Measurements from ENCODE around the gene ADAM15. TPM values are rescaled to one million over a fixed set of nuclear protein-coding genes. Genes with fewer than 3 reads are reported as not detected.

The ADAM15 gene
- total and polyA plus RNA-seq, 2 experiments from 2014 or later: 19.5 to 25.2 TPM

DNA sequence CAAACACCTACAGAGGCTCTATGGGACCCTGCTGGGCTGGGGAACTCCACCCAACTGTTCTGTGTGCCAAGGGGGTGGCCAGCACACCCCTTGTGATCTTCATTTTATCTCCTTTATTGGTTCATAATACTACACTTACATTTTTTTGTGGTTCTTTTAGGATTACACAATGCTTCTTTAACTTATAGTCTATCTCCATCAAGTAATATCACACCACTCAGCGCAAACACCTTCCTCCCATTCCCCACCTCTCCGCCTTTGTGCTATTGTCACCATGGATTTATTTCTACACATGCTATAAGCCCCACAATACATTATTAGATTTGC, 43.5 kb downstream of the ADAM15 start:
- DNase-seq (ENCODE audit: low read depth in 1 of 2, low spot score in 1 of 2): no peak
- H3K36me3 ChIP-seq: no peaks in the 10 kb centered on the region

DNA sequence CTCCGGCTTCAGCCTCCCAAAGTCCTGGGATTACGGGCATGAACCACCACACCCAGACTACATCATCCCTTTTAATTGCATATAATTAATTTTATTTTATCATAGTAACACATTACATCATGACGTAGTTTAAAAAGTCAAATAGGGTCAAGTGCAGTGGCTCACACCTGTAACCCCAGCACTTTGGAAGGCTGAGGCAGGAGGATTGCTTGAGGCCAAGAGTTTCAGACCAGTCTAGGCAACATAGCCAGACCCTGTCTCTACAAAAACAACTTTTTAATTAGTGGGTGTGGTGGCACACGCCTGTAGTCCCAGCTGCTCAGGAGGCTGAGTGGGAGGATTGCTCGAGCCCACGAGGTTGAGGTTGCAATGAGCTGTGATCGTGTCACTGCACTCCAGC, 48.2 kb downstream of the ADAM15 start:
- Histone ChIP-seq H3K27me3 (no peaks in the 10 kb centered on the region), H3K27ac (no peak overlapping the region), H3K4me1 (ENCODE audit: low read depth) (peaks cover 7% of the 10 kb centered on the region), H3K9me3 (ENCODE audit: low read depth) (no peaks in the 10 kb centered on the region), H3K36me3 (no peaks in the 10 kb centered on the region), H3K4me3 (no peak overlapping the region)
- TF ChIP-seq CTCF (IDR thresholded peaks at IDR 0.05; ENCODE audit: low read depth, low read length): no peak
- no peak for DNase-seq (ENCODE audit: low read depth in 1 of 2, low spot score in 1 of 2)

More for the DNA sequence above, 43.5 kb downstream of the ADAM15 start:
- Histone ChIP-seq H3K4me3 (no peak overlapping the region), H3K4me1 (ENCODE audit: low read depth) (peaks cover 14% of the 10 kb centered on the region), H3K9me3 (ENCODE audit: low read depth) (no peaks in the 10 kb centered on the region), H3K27ac (peak overlapping the region; percentile 84), H3K27me3 (no peaks in the 10 kb centered on the region)
- TF ChIP-seq CTCF (IDR thresholded peaks at IDR 0.05; ENCODE audit: low read depth, low read length): no peak

- H3K36me3 ChIP-seq: no peaks in the 10 kb centered on the region
- no peak overlapping the region for H3K27ac ChIP-seq
- no peaks in the 10 kb centered on the region for H3K9me3 ChIP-seq (ENCODE audit: low read depth)
- no peak for DNase-seq (ENCODE audit: low read depth in 1 of 2, low spot score in 1 of 2)
- no peak for TF ChIP-seq CTCF (IDR thresholded peaks at IDR 0.05; ENCODE audit: low read depth, low read length)
- H3K4me3 ChIP-seq: no peak overlapping the region
- H3K27me3 ChIP-seq: peaks cover 9% of the 10 kb centered on the region
- no peaks in the 10 kb centered on the region for H3K4me1 ChIP-seq (ENCODE audit: low read depth)
These were observed 52.2 kb downstream of the ADAM15 start for GRCh38 chr1:155103325-155103724.

DNA sequence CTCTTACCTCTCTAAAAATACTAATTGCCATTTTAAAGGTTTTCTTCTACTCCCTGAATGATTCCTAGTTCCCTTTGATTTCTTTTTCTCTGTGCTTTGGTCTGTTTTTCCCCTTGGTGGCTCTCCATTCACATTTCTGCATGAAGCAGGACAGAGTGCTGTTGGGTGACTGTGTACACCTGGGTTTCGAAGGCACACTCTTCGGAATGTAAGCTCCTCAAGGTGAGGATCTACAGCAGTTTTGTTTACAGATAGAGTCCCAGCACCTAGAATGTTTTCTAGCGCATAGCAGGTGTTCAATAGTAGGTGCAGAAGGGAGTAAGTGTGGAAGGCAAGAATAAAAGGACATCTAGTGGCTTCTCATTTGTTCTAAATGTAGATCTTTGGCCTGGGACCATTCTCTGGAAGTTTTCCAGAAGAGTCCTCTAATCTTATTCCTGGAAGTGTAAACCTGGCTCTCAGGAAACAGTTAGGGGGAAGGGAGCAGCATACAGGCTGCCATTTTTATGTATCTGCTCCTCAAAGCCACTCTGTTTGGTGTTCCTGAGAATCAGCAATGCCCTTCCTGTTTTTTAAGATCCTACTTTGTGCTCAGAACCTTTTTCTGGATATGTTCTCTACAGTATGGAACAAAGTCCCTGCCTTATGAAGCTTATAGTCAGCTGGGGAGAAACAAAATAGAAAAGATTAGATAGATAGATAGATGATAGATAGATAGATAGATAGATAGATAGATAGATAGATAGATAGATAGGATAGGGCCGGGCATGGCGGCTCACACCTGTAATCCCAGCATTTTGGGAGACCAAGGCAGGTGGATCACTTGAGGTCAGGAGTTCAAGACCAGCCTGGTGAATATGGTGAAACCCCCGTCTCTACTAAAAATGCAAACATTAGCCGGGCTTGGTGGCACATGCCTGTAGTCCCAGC, 53.8 kb downstream of the ADAM15 start:
- no peak for TF ChIP-seq CTCF (IDR thresholded peaks at IDR 0.05; ENCODE audit: low read depth, low read length)
- DNase-seq (ENCODE audit: low read depth in 1 of 2, low spot score in 1 of 2): peak in 1 of 2 donors; percentile 22
- Histone ChIP-seq H3K4me1 (ENCODE audit: low read depth) (no peaks in the 10 kb centered on the region), H3K27me3 (peaks cover 9% of the 10 kb centered on the region), H3K27ac (no peak overlapping the region), H3K9me3 (ENCODE audit: low read depth) (no peaks in the 10 kb centered on the region), H3K36me3 (no peaks in the 10 kb centered on the region), H3K4me3 (no peak overlapping the region)

DNA sequence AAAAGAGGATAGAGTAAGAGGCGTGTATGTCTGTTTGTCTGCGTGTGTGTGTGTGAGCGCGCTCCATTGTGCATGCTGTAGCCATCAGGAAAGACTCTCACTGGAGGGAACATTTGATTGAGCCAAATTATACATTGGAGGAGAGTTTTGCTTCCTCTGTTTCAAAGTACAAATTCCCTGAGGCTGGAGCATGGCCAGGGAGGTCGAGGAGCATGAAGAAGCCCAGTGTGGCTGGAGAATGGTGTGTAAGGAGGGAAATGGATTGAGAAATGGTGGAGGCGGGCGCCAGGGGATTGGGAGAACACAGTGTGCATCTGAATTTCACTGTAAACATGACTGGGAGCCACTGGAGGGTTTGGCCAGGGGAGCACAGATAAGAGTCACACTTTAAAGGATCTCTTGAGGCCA, 54.5 kb downstream of the ADAM15 start:
- TF ChIP-seq CTCF (IDR thresholded peaks at IDR 0.05; ENCODE audit: low read depth, low read length): no peak
- DNase-seq (ENCODE audit: low read depth in 1 of 2, low spot score in 1 of 2): peak in 1 of 2 donors; percentile 92
- Histone ChIP-seq H3K27ac (no peak overlapping the region), H3K4me3 (no peak overlapping the region), H3K27me3 (peaks cover 9% of the 10 kb centered on the region), H3K4me1 (ENCODE audit: low read depth) (no peaks in the 10 kb centered on the region), H3K9me3 (ENCODE audit: low read depth) (no peaks in the 10 kb centered on the region), H3K36me3 (no peaks in the 10 kb centered on the region)

Data from cardiac muscle cell (in vitro differentiated cells and primary cell).